ENCODE measurements around the gene GRB7.

GRB7 gene

GRCh38 chr17:39702901-39703893, 34.5 kb upstream of the GRB7 start:
- no peak overlapping the region for H3K4me3 ChIP-seq (ENCODE audit: low read depth, low read length)
- no peak for DNase-seq (ENCODE audit: low read depth)
- TF ChIP-seq CTCF (conservative IDR thresholded peaks at IDR 0.05; ENCODE audit: low read depth, low read length) = no peak

- TF ChIP-seq CTCF (conservative IDR thresholded peaks at IDR 0.05; ENCODE audit: low read depth, low read length) = no peak
- no peak overlapping the region for H3K4me3 ChIP-seq (ENCODE audit: low read depth, low read length)
- no peak for DNase-seq (ENCODE audit: low read depth)
Observed at GRCh38 chr17:39703913-39704312, 33.8 kb upstream of the GRB7 start.

GRCh38 chr17:39704821-39705551, 32.8 kb upstream of the GRB7 start:
- TF ChIP-seq CTCF (conservative IDR thresholded peaks at IDR 0.05; ENCODE audit: low read depth, low read length) = peak; percentile 53
- H3K4me3 ChIP-seq (ENCODE audit: low read depth, low read length) = no peak overlapping the region
- peak; percentile 50 for DNase-seq (ENCODE audit: low read depth)

- H3K4me3 ChIP-seq (ENCODE audit: low read depth, low read length) = no peak overlapping the region
- no peak for DNase-seq (ENCODE audit: low read depth)
- no peak for TF ChIP-seq CTCF (conservative IDR thresholded peaks at IDR 0.05; ENCODE audit: low read depth, low read length)
Observed at GRCh38 chr17:39705786-39706348, 31.9 kb upstream of the GRB7 start.

GRCh38 chr17:39706383-39706782, 31.4 kb upstream of the GRB7 start:
- DNase-seq (ENCODE audit: low read depth) = no peak
- no peak for TF ChIP-seq CTCF (conservative IDR thresholded peaks at IDR 0.05; ENCODE audit: low read depth, low read length)
- H3K4me3 ChIP-seq (ENCODE audit: low read depth, low read length) = no peak overlapping the region

GRCh38 chr17:39706921-39707337, 30.8 kb upstream of the GRB7 start:
- no peak overlapping the region for H3K4me3 ChIP-seq (ENCODE audit: low read depth, low read length)
- no peak for TF ChIP-seq CTCF (conservative IDR thresholded peaks at IDR 0.05; ENCODE audit: low read depth, low read length)
- DNase-seq (ENCODE audit: low read depth) = no peak

Measured in choroid plexus epithelial cell (primary cell).